Activated CD4-positive, alpha-beta memory T cell treated with anti-CD3 and anti-CD28 coated beads, Interleukin-2, amount 10 ng/mL, durations not matched to agents 7 days and 5 days (primary cell): Measurements from ENCODE around the gene JADE2. TPM values are rescaled to one million over a fixed set of nuclear protein-coding genes. Genes with fewer than 3 reads are reported as not detected.
A peak's percentile ranks its signal among the peaks of the same experiment; 100 is the strongest.
"Not testable (repeated sequence)": the region's sequence is repeated elsewhere in the genome, so short reads cannot be mapped to it uniquely, and the experiment has no call there.

Experiments used
- CTCF ChIA-PET: fragments of 350-600 bp; sonication (Branson Sonifier 250); formaldehyde crosslinking; loops from one replicate; lab custom pipeline; 2021; ENCODE audit warnings: antibody characterized with exemption, inconsistent platforms; lab: Charles Lee
- POLR2A ChIA-PET: fragments of 350-600 bp; sonication (Branson Sonifier 250); formaldehyde crosslinking; loops from one replicate; lab custom pipeline; 2021; ENCODE audit warnings: antibody characterized with exemption; lab: Charles Lee
- DNase-seq: peaks from one replicate; pipeline ENCODE4 v3.0.0-alpha.2; 2020
- H3K27ac Mint-ChIP-seq: one replicate; pipeline ENCODE4 v1.8.0; 2021; ENCODE audit warnings: mild to moderate bottlenecking, mixed read lengths
- H3K27me3 Mint-ChIP-seq: one replicate; pipeline ENCODE4 v1.8.0; 2021; ENCODE audit warnings: mixed read lengths
- H3K36me3 Mint-ChIP-seq: one replicate; pipeline ENCODE4 v1.8.0; 2021; ENCODE audit warnings: low read depth, mixed read lengths
- H3K4me1 Mint-ChIP-seq: one replicate; pipeline ENCODE4 v1.8.0; 2021; ENCODE audit warnings: mixed read lengths
- H3K4me3 Mint-ChIP-seq: one replicate; pipeline ENCODE4 v1.8.0; 2021; ENCODE audit warnings: mild to moderate bottlenecking, mixed read lengths
- H3K9me3 Mint-ChIP-seq: one replicate; pipeline ENCODE4 v1.8.0; 2021; ENCODE audit warnings: mixed read lengths
- total RNA-seq, 2 experiments: library from RNA; stranded (reverse); gene quantifications; one replicate each; pipeline ENCODE4 v1.2.3, GENCODE V29; 2021

The JADE2 gene
- total RNA-seq, 2 experiments from 2014 or later, result 72.7 to 73.5 TPM

DNA sequence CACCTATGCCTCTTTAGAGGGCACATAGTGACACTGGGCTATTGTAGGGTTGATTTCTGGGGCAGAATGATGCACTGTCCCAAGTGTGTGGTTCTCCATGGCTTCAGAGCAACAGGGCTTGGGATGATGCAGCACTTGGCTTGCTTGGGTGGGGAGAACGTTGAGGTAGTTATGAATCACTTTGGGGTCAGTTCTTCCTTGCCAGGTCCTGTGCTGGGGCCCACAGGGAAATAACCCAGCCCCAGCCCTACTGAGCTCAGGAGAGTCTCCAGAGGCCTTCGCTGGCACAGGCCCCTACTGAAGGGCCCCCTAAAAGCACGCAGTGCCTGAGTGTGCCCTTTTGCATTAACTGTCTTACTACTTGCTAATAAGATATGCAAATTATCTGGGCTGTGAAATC, 24.2 kb downstream of the JADE2 start:
- CTCF ChIA-PET, result no interaction called here
- DNase-seq, result no peak
- H3K36me3 Mint-ChIP-seq, result peaks cover 48% of the 10 kb centered on the region
- peaks cover 51% of the 10 kb centered on the region for H3K4me1 Mint-ChIP-seq
- no peaks in the 10 kb centered on the region for H3K9me3 Mint-ChIP-seq
- H3K27me3 Mint-ChIP-seq, result no peaks in the 10 kb centered on the region
- H3K4me3 Mint-ChIP-seq, result no peak overlapping the region
- no peak overlapping the region for H3K27ac Mint-ChIP-seq
- POLR2A ChIA-PET, result no interaction called here

GRCh38 chr5:134550271-134551214, 25.1 kb downstream of the JADE2 start:
- ChIA-PET CTCF (no interaction called here), POLR2A (no interaction called here)
- DNase-seq, result no peak
- Mint-ChIP-seq H3K9me3 (no peaks in the 10 kb centered on the region), H3K4me3 (no peak overlapping the region), H3K27me3 (no peaks in the 10 kb centered on the region), H3K36me3 (peaks cover 48% of the 10 kb centered on the region), H3K27ac (peak overlapping the region; percentile 31), H3K4me1 (peaks cover 51% of the 10 kb centered on the region)

GRCh38 chr5:134551901-134552300, 26.4 kb downstream of the JADE2 start:
- DNase-seq, result no peak
- Mint-ChIP-seq H3K9me3 (no peaks in the 10 kb centered on the region), H3K4me3 (no peak overlapping the region), H3K36me3 (peaks cover 56% of the 10 kb centered on the region), H3K27ac (no peak overlapping the region), H3K27me3 (no peaks in the 10 kb centered on the region), H3K4me1 (peaks cover 53% of the 10 kb centered on the region)
- ChIA-PET POLR2A (no interaction called here), CTCF (no interaction called here)

DNA sequence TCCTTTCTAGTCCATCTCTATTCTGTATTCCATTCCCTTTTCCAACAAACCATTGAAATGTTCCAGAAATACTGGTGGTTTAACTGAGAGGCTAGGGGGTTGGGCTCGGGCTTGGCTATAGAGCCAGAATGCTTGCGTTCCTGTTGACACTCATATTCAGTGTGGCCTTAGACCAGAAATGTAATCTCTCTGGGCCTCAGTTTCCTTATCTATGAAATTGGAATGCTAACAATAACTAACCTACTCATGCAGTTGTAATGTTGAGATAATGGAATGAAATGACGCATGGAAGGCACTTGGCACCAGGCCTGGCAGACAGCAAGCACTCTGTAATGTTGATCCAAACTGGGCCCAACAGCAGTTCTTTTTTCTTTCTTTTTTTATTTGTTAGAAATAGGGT, 26.8 kb downstream of the JADE2 start:
- H3K4me3 Mint-ChIP-seq, result no peak overlapping the region
- DNase-seq, result no peak
- H3K27me3 Mint-ChIP-seq, result no peaks in the 10 kb centered on the region
- ChIA-PET CTCF (interaction anchor here (0.7 to 1.2 kb wide), 2 partner anchors 26 to 91 kb away, joined by 3 read pairs; no protein-coding TSS in a partner anchor), POLR2A (interaction anchor here (0.6 kb wide), 1 partner anchor 27 kb away, joined by 4 read pairs; no protein-coding TSS in a partner anchor)
- peaks cover 52% of the 10 kb centered on the region for H3K4me1 Mint-ChIP-seq
- no peaks in the 10 kb centered on the region for H3K9me3 Mint-ChIP-seq
- H3K36me3 Mint-ChIP-seq, result peaks cover 54% of the 10 kb centered on the region
- H3K27ac Mint-ChIP-seq, result peak overlapping the region; percentile 31

DNA sequence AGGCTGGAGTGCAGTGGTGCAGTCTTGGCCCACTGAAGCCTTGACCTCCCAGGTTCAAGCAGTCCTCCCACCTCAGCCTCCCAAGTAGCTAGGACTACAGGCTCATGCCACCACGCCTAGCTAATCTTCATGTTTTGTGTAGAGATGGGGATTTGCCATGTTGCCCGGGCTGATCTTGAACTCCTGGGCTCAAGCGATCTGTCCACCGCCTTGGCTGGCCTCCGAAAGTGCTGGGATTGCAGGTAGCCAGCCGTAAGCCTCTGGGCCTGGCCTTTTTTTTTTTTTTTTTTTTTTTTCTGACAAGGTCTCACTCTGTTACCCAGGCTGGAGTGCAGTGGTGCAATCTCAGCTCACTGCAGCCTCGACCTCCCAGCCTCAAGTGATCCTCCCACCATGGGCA, 27.2 kb downstream of the JADE2 start:
- H3K27me3 Mint-ChIP-seq, DNase-seq, H3K4me3 Mint-ChIP-seq, H3K9me3 Mint-ChIP-seq, H3K27ac Mint-ChIP-seq: not testable (repeated sequence)
- H3K4me1 Mint-ChIP-seq, result peaks cover 50% of the 10 kb centered on the region
- ChIA-PET CTCF (interaction anchor here (0.7 to 1.2 kb wide), 2 partner anchors 27 to 90 kb away, joined by 3 read pairs; no protein-coding TSS in a partner anchor), POLR2A (interaction anchor here (0.6 kb wide), 1 partner anchor 28 kb away, joined by 4 read pairs; no protein-coding TSS in a partner anchor)
- peaks cover 51% of the 10 kb centered on the region for H3K36me3 Mint-ChIP-seq

DNA sequence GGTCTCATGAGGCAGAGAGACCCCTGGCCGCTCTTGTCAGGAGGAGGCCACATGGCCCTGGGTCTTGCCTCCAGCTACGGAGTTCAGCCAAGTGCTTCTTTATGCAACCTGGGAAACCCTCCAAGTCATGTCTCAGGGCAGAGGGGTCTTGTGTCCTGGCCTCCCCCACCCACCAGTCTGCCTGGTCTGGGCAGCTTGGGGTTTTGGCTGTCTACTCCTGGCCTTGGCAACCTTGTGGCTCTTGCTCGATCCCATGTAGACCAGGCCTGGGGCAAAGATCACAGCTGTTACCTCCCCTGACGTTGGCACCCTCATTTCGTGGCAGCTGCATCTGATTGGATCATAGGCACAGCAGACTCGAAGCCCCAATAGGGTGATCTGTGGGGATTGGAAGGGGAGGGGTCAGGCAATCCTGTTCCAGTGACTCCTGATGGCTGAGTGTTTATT, 28.4 kb downstream of the JADE2 start:
- Mint-ChIP-seq H3K9me3 (no peaks in the 10 kb centered on the region), H3K27ac (peak overlapping the region; percentile 90), H3K36me3 (peaks cover 44% of the 10 kb centered on the region), H3K4me3 (no peak overlapping the region), H3K4me1 (peaks cover 47% of the 10 kb centered on the region), H3K27me3 (no peaks in the 10 kb centered on the region)
- POLR2A ChIA-PET, result interaction anchor here (1.0 to 3.4 kb wide), 5 partner anchors 9 to 182 kb away, joined by 3 to 32 read pairs (median 10); partner anchors contain the start of genes JADE2 and UBE2B
- DNase-seq, result no peak
- CTCF ChIA-PET, result interaction anchor here (0.6 to 2.3 kb wide), 3 partner anchors 8 to 26 kb away, joined by 4 to 14 read pairs (median 5); no protein-coding TSS in a partner anchor

DNA sequence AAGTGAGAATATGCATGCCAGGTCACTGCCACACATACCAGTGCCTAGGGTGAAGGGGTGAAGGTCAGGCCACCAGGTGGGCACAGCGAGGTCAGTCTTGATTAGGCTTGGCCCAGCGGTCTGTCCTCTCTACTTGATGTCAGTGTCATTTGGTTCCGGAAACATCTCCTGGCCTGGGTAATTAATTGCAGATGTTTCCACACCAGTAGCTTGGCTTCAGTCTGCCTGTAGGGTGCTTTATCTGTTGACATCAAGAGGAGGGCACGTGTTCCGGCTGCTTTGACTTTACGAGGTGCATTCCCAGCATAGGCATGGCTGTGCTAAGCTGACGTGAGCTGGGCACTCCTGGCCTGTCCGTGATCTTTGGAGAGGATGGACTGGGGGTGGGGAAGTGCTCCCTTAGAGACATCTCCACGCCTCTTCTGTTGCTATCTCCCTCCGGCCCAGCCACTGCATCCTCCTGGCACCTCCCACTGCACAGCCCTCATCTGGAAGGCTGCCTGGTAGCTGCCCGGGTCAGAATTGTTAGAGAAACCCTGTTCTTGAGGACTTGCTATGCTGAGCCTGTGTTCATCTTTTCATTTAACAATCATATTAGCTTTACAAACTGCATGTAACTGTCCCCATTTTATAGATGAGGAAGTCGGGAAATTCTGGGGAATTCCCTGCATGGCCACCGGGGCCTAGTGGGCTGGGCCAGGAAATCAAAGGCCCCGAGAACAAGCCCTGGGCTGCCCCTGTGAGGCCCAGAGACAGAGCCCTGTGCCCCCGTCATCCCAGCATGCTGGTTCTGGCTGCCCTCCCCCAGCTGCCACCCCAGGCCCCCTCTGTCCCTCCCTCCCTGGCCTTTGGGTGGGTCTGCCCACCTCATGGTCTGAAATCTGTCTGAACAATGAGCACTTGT, 29.1 kb downstream of the JADE2 start:
- Mint-ChIP-seq H3K4me1 (peaks cover 44% of the 10 kb centered on the region), H3K27me3 (no peaks in the 10 kb centered on the region), H3K4me3 (peak overlapping the region; percentile 43), H3K27ac (peak overlapping the region; percentile 90), H3K9me3 (no peaks in the 10 kb centered on the region), H3K36me3 (peaks cover 42% of the 10 kb centered on the region)
- peak; percentile 40 for DNase-seq
- CTCF ChIA-PET, result interaction anchor here (0.6 to 2.3 kb wide), 7 partner anchors 9 to 143 kb away, joined by 3 to 14 read pairs (median 4); partner anchors contain the start of gene CDKN2AIPNL
- POLR2A ChIA-PET, result interaction anchor here (0.6 to 3.4 kb wide), 14 partner anchors 7 to 378 kb away, joined by 3 to 32 read pairs (median 4); partner anchors contain the start of genes JADE2 and UBE2B

DNA sequence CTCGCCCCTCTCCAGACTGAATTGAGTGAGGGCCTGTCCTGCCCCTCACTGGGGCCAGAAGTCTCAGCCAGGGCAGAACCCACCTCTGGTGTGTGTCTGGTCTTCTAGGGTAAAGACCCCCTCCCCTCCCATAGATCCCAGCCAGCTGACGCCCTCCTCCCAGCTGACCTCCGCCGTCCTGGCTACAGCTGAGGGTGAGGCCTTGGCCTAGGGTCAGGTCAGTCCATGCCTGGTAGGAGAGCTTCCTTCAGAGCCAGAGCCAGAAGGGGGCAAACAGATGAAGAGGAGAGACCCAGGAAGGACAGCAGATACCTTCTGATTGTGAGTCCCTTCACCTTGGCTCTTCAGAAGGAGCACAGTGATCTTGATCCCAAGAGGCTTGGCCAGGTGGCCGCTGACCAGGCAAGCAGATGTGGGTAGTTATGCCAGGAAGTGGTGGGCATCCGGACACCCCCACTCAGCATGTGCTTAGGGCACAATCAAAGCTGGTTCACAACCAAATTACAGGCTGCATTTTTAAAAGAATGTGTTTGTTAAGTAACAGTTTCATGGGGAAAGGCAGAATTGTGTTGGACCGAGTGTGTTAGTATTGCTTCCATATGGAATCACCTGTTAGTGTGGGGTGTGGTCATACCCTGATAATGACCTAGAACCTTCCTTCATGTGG, 29.9 kb downstream of the JADE2 start:
- CTCF ChIA-PET, result interaction anchor here (0.6 to 2.3 kb wide), 11 partner anchors 10 to 584 kb away, joined by 3 to 14 read pairs (median 4); partner anchors contain the start of gene CDKN2AIPNL
- H3K27me3 Mint-ChIP-seq, result no peaks in the 10 kb centered on the region
- peak overlapping the region; percentile 35 for H3K4me3 Mint-ChIP-seq
- H3K27ac Mint-ChIP-seq, result peak overlapping the region; percentile 90
- POLR2A ChIA-PET, result interaction anchor here (0.6 to 3.4 kb wide), 21 partner anchors 8 to 755 kb away, joined by 3 to 32 read pairs (median 3); partner anchors contain the start of genes JADE2, PPP2CA and UBE2B
- peaks cover 39% of the 10 kb centered on the region for H3K4me1 Mint-ChIP-seq
- DNase-seq, result peak; percentile 25
- H3K36me3 Mint-ChIP-seq, result peaks cover 50% of the 10 kb centered on the region
- H3K9me3 Mint-ChIP-seq, result no peaks in the 10 kb centered on the region

GRCh38 chr5:134555890-134556311, 30.4 kb downstream of the JADE2 start:
- Mint-ChIP-seq H3K36me3 (peaks cover 51% of the 10 kb centered on the region), H3K27ac (peak overlapping the region; percentile 90), H3K9me3 (no peaks in the 10 kb centered on the region), H3K27me3 (no peaks in the 10 kb centered on the region), H3K4me1 (peaks cover 33% of the 10 kb centered on the region), H3K4me3 (peak overlapping the region; percentile 35)
- ChIA-PET CTCF (interaction anchor here (0.6 to 2.3 kb wide), 8 partner anchors 11 to 584 kb away, joined by 3 to 14 read pairs (median 4); partner anchors contain the start of gene CDKN2AIPNL), POLR2A (interaction anchor here (0.6 to 3.4 kb wide), 18 partner anchors 11 to 754 kb away, joined by 3 to 32 read pairs (median 4); partner anchors contain the start of genes JADE2, PPP2CA and UBE2B)
- DNase-seq, result peak; percentile 89

GRCh38 chr5:134556588-134556987, 31.1 kb downstream of the JADE2 start:
- not testable (repeated sequence) for H3K9me3 Mint-ChIP-seq, H3K27me3 Mint-ChIP-seq, DNase-seq
- POLR2A ChIA-PET, result interaction anchor here (0.6 to 3.4 kb wide), 15 partner anchors 12 to 754 kb away, joined by 3 to 32 read pairs (median 4); partner anchors contain the start of genes JADE2, PPP2CA and UBE2B
- peaks cover 53% of the 10 kb centered on the region for H3K36me3 Mint-ChIP-seq
- H3K4me1 Mint-ChIP-seq, result peaks cover 31% of the 10 kb centered on the region
- CTCF ChIA-PET, result interaction anchor here (1.1 to 2.1 kb wide), 4 partner anchors 11 to 253 kb away, joined by 3 to 11 read pairs (median 4); partner anchors contain the start of gene CDKN2AIPNL
- H3K27ac Mint-ChIP-seq, result peak overlapping the region; percentile 86
- H3K4me3 Mint-ChIP-seq, result peak overlapping the region; percentile 53

DNA sequence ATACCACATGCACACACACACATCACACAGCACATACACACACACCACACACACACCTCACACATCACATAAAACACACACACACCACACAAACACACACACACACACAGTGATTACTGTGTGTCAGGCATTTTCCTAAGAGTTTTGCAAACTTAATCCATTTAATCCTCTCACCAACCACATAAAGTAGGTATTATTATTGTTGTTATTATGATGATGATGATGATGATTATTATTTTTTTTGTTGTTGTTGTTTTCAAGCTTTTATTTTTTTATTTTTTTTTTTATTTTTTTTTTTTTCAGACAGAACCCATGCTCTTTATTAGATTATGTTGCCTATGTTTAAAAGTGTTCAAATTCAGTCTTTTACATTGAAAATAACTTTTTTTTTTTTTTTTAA, 31.5 kb downstream of the JADE2 start:
- H3K9me3 Mint-ChIP-seq, result no peaks in the 10 kb centered on the region
- peaks cover 52% of the 10 kb centered on the region for H3K36me3 Mint-ChIP-seq
- POLR2A ChIA-PET, result no interaction called here
- peak overlapping the region; percentile 53 for H3K4me3 Mint-ChIP-seq
- peaks cover 30% of the 10 kb centered on the region for H3K4me1 Mint-ChIP-seq
- no peak for DNase-seq
- CTCF ChIA-PET, result interaction anchor here (2.1 kb wide), 1 partner anchor 30 kb away, joined by 11 read pairs; no protein-coding TSS in a partner anchor
- H3K27ac Mint-ChIP-seq, result peak overlapping the region; percentile 86
- H3K27me3 Mint-ChIP-seq, result no peaks in the 10 kb centered on the region
